Measurements from ENCODE around the gene MXI1.

- TF ChIP-seq CTCF (conservative IDR thresholded peaks at IDR 0.05; ENCODE audit: low read depth in 2 of 2) = no peak
- TF ChIP-seq, protein P1, sequence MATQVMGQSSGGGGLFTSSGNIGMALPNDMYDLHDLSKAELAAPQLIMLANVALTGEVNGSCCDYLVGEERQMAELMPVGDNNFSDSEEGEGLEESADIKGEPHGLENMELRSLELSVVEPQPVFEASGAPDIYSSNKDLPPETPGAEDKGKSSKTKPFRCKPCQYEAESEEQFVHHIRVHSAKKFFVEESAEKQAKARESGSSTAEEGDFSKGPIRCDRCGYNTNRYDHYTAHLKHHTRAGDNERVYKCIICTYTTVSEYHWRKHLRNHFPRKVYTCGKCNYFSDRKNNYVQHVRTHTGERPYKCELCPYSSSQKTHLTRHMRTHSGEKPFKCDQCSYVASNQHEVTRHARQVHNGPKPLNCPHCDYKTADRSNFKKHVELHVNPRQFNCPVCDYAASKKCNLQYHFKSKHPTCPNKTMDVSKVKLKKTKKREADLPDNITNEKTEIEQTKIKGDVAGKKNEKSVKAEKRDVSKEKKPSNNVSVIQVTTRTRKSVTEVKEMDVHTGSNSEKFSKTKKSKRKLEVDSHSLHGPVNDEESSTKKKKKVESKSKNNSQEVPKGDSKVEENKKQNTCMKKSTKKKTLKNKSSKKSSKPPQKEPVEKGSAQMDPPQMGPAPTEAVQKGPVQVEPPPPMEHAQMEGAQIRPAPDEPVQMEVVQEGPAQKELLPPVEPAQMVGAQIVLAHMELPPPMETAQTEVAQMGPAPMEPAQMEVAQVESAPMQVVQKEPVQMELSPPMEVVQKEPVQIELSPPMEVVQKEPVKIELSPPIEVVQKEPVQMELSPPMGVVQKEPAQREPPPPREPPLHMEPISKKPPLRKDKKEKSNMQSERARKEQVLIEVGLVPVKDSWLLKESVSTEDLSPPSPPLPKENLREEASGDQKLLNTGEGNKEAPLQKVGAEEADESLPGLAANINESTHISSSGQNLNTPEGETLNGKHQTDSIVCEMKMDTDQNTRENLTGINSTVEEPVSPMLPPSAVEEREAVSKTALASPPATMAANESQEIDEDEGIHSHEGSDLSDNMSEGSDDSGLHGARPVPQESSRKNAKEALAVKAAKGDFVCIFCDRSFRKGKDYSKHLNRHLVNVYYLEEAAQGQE (IDR thresholded peaks at IDR 0.05; ENCODE audit: unreplicated experiment) = no peak
These were observed 19.7 kb downstream of the MXI1 start for GRCh38 chr10:110226926-110227641.

All from GM23338 (cell line).